ENCODE results near the gene SLC25A42.
"Not testable (repeated sequence)": the region's sequence is repeated elsewhere in the genome, so short reads cannot be mapped to it uniquely, and the experiment has no call there.

Gene SLC25A42

DNA sequence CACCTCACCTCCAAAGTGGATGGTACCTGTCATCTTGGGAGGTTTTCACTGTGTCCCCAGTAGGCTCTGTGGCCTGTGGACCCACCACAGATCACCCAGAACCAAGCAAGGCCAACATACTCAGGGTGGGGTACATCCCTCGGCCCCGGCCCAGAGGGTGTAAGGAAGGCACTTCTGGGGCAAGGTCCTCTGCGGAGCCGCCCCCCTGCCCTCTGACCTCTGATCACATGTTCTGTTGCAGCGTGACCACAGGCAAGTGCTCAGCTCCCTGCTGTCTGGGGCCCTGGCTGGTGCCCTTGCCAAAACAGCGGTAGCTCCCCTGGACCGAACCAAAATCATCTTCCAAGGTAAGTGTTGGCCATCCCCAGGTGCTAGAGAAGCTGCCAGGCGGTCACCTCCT lies 37.7 kb downstream of the SLC25A42 start:
- no peak overlapping the region for H3K27ac ChIP-seq (ENCODE audit: poor library complexity, severe bottlenecking)
- no peaks in the 10 kb centered on the region for H3K9me3 ChIP-seq (ENCODE audit: severe bottlenecking)
- H3K27me3 ChIP-seq (ENCODE audit: insufficient read depth, poor library complexity, severe bottlenecking): no peaks in the 10 kb centered on the region
- no peaks in the 10 kb centered on the region for H3K36me3 ChIP-seq (ENCODE audit: low read depth)
- H3K4me1 ChIP-seq (ENCODE audit: insufficient read depth, poor library complexity, severe bottlenecking): no peaks in the 10 kb centered on the region
- ATAC-seq (ENCODE audit: low read depth): no peak
- DNase-seq (ENCODE audit: low spot score): no peak
- TF ChIP-seq, protein P1, sequence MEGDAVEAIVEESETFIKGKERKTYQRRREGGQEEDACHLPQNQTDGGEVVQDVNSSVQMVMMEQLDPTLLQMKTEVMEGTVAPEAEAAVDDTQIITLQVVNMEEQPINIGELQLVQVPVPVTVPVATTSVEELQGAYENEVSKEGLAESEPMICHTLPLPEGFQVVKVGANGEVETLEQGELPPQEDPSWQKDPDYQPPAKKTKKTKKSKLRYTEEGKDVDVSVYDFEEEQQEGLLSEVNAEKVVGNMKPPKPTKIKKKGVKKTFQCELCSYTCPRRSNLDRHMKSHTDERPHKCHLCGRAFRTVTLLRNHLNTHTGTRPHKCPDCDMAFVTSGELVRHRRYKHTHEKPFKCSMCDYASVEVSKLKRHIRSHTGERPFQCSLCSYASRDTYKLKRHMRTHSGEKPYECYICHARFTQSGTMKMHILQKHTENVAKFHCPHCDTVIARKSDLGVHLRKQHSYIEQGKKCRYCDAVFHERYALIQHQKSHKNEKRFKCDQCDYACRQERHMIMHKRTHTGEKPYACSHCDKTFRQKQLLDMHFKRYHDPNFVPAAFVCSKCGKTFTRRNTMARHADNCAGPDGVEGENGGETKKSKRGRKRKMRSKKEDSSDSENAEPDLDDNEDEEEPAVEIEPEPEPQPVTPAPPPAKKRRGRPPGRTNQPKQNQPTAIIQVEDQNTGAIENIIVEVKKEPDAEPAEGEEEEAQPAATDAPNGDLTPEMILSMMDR (IDR thresholded peaks at IDR 0.05; ENCODE audit: poor library complexity, severe bottlenecking): no peak
- H3K4me3 ChIP-seq (ENCODE audit: severe bottlenecking): no peak overlapping the region

- H3K4me3 ChIP-seq (ENCODE audit: severe bottlenecking); H3K27me3 ChIP-seq (ENCODE audit: insufficient read depth, poor library complexity, severe bottlenecking); H3K36me3 ChIP-seq (ENCODE audit: low read depth); H3K27ac ChIP-seq (ENCODE audit: poor library complexity, severe bottlenecking); ATAC-seq (ENCODE audit: low read depth); H3K9me3 ChIP-seq (ENCODE audit: severe bottlenecking); H3K4me1 ChIP-seq (ENCODE audit: insufficient read depth, poor library complexity, severe bottlenecking); DNase-seq (ENCODE audit: low spot score): not testable (repeated sequence)
Measured at GRCh38 chr19:19102566-19102965, 38.8 kb downstream of the SLC25A42 start.

DNA sequence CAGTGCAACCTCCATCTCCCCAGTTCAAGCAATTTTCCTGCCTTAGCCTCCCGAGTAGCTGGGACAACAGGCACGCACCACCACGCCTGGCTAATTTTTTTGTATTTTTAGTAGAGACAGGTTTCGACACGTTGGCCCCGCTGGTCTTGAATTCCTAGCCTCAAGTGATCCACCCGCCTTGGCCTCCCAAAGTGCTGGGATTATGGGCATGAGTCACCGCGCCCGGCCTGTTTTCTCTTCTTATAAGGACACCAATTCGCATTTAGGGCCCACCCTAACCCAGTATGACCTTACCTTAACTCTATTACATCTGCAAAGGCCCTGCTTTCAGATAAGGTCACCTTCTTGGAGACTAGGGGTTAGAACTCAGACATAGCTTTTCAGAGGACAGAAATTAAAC lies 39.4 kb downstream of the SLC25A42 start:
- ATAC-seq (ENCODE audit: low read depth): no peak
- TF ChIP-seq, protein P1 (IDR thresholded peaks at IDR 0.05; ENCODE audit: poor library complexity, severe bottlenecking): no peak
- no peaks in the 10 kb centered on the region for H3K4me1 ChIP-seq (ENCODE audit: insufficient read depth, poor library complexity, severe bottlenecking)
- DNase-seq (ENCODE audit: low spot score): no peak
- no peaks in the 10 kb centered on the region for H3K27me3 ChIP-seq (ENCODE audit: insufficient read depth, poor library complexity, severe bottlenecking)
- H3K4me3 ChIP-seq (ENCODE audit: severe bottlenecking): no peak overlapping the region
- no peaks in the 10 kb centered on the region for H3K36me3 ChIP-seq (ENCODE audit: low read depth)
- H3K27ac ChIP-seq (ENCODE audit: poor library complexity, severe bottlenecking): no peak overlapping the region
- no peaks in the 10 kb centered on the region for H3K9me3 ChIP-seq (ENCODE audit: severe bottlenecking)

DNA sequence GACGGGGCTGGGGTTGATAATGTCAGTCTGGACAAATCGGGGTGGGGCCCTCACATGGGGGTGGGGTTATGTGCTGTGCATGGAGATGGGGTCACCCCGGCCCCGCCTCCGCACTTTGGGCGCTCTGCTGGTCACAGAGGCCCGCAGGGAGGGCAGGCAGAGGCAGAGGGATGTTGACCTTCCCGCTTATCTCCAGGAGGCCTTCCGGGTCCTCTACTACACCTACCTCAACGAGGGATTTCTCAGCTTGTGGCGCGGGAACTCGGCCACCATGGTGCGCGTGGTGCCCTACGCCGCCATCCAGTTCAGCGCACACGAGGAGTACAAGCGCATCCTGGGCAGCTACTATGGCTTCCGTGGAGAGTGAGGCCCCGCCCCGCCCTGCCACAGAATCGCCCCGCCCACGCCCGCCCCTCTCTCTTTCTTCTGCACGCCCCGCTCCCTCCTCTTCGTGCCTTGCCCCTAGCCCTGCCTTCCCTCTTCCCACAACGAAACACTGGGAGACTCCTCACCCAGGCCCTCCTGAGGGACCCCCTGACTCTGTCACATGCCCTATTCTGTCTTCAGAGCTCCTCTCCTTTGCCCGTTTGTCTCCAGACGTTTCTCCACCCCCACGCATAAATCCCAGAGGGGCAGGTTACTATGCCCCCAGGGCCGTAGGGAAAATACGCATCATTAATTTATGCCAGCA lies 41.7 kb downstream of the SLC25A42 start:
- Histone ChIP-seq H3K9me3 (ENCODE audit: severe bottlenecking) (no peaks in the 10 kb centered on the region), H3K4me1 (ENCODE audit: insufficient read depth, poor library complexity, severe bottlenecking) (no peaks in the 10 kb centered on the region), H3K27me3 (ENCODE audit: insufficient read depth, poor library complexity, severe bottlenecking) (peaks cover 3% of the 10 kb centered on the region), H3K27ac (ENCODE audit: poor library complexity, severe bottlenecking) (no peak overlapping the region), H3K4me3 (ENCODE audit: severe bottlenecking) (peak overlapping the region; percentile 22), H3K36me3 (ENCODE audit: low read depth) (no peaks in the 10 kb centered on the region)
- ATAC-seq (ENCODE audit: low read depth) (peak; percentile 58), DNase-seq (ENCODE audit: low spot score) (no peak)
- TF ChIP-seq, protein P1 (IDR thresholded peaks at IDR 0.05; ENCODE audit: poor library complexity, severe bottlenecking): no peak

DNA sequence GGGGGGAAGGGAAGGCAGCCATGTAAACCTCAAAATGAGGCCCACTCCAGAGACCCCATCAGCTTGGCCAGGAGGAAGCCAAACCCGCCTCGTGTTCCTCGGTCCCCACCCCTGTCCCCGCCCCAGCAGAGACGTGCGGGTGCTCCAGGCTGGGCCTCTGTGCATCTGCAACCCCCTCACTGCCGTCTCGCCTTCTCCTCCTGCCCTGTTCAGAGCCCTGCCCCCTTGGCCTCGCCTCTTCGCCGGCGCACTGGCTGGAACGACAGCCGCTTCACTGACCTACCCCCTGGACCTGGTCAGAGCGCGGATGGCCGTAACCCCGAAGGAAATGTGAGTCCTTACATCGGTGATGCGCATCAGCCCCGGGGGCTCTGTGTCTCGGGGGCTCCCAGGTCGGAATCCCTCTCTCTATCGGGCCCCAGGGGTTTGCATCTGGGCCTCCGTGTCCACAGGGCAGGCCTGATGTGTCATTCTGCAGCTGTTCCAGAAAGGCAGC lies 42.3 kb downstream of the SLC25A42 start:
- TF ChIP-seq, protein P1 (IDR thresholded peaks at IDR 0.05; ENCODE audit: poor library complexity, severe bottlenecking): no peak
- no peak overlapping the region for H3K27ac ChIP-seq (ENCODE audit: poor library complexity, severe bottlenecking)
- no peaks in the 10 kb centered on the region for H3K4me1 ChIP-seq (ENCODE audit: insufficient read depth, poor library complexity, severe bottlenecking)
- ATAC-seq (ENCODE audit: low read depth): no peak
- no peak for DNase-seq (ENCODE audit: low spot score)
- no peak overlapping the region for H3K4me3 ChIP-seq (ENCODE audit: severe bottlenecking)
- peaks cover 7% of the 10 kb centered on the region for H3K27me3 ChIP-seq (ENCODE audit: insufficient read depth, poor library complexity, severe bottlenecking)
- no peaks in the 10 kb centered on the region for H3K9me3 ChIP-seq (ENCODE audit: severe bottlenecking)
- no peaks in the 10 kb centered on the region for H3K36me3 ChIP-seq (ENCODE audit: low read depth)

DNA sequence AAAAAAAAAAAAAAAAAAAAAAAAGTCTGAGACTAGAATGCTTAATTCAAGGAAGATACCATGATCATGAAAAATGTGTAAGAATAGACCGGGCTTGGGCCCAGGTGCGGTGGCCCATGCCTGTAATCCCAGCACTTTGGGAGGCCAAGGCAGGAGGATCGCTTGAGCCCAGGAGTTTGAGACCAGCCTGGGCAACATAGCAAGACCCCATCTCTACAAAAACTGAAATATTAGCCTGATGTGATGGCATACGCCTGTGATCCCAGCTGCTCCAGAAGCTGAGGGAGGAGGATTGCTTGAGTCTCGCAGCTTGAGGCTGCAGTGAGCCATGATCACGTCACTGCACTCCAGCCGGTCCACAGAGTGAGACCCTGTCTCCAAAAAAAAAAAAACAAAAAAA lies 43.1 kb downstream of the SLC25A42 start:
- not testable (repeated sequence) for DNase-seq (ENCODE audit: low spot score); H3K27ac ChIP-seq (ENCODE audit: poor library complexity, severe bottlenecking); H3K9me3 ChIP-seq (ENCODE audit: severe bottlenecking); H3K4me1 ChIP-seq (ENCODE audit: insufficient read depth, poor library complexity, severe bottlenecking); H3K4me3 ChIP-seq (ENCODE audit: severe bottlenecking); ATAC-seq (ENCODE audit: low read depth); H3K27me3 ChIP-seq (ENCODE audit: insufficient read depth, poor library complexity, severe bottlenecking); H3K36me3 ChIP-seq (ENCODE audit: low read depth)

Data from RWPE2 (cell line).